ENCODE measurements around the gene ERG.

Gene ERG

DNA sequence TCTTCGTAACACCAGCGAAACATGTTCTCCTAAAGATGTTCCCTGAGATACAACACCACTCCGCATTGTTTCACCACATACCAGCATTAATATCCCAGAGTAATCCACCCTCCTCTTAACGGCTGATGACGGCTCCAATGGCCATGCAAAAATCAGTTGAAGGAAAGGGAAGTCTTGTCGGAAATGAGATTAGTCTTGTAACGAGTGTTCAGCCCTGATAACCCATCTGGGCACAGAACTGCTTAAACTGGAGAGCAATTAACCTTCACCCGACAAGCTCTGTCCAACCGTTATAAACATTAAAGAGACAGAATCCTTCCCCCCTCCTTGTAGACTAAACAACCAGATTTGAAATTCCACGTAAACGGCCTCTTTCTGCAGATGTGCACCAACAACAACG is 21.9 kb downstream of the ERG start:
- H3K4me1 Mint-ChIP-seq (ENCODE audit: low read depth), result peaks cover 84% of the 10 kb centered on the region
- H3K27me3 Mint-ChIP-seq, result peaks cover 13% of the 10 kb centered on the region
- H3K27ac Mint-ChIP-seq, result peak overlapping the region; percentile 14
- H3K36me3 Mint-ChIP-seq (ENCODE audit: low read depth), result no peaks in the 10 kb centered on the region
- peak overlapping the region; percentile 48 for H3K4me3 Mint-ChIP-seq
- intact Hi-C loops (cut with micrococcal nuclease), result no loop called here
- H3K9me3 Mint-ChIP-seq, result no peaks in the 10 kb centered on the region

DNA sequence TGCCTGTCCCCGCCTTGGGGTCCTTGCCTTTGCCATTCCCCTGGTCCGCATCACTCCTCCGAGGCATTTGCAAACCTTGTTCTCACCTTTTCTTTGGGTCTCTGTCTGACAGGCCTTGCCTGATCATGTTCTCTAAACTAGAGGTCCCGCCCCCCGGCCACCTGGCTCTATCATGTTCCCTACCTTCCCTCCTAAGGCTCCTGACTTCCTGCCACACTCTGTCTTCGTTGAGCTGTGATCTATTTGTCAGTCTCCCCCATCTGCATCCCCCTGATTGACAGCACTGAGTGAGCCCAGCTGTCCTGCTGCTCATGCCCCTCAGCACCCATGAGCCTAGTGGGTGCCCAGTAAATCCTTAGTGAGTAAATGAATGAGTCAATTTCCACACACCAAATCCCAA is 22.8 kb downstream of the ERG start:
- H3K27me3 Mint-ChIP-seq, result peaks cover 13% of the 10 kb centered on the region
- H3K4me1 Mint-ChIP-seq (ENCODE audit: low read depth), result peaks cover 93% of the 10 kb centered on the region
- H3K9me3 Mint-ChIP-seq, result no peaks in the 10 kb centered on the region
- H3K36me3 Mint-ChIP-seq (ENCODE audit: low read depth), result no peaks in the 10 kb centered on the region
- no peak overlapping the region for H3K4me3 Mint-ChIP-seq
- peak overlapping the region; percentile 14 for H3K27ac Mint-ChIP-seq
- intact Hi-C loops (cut with micrococcal nuclease), result no loop called here

DNA sequence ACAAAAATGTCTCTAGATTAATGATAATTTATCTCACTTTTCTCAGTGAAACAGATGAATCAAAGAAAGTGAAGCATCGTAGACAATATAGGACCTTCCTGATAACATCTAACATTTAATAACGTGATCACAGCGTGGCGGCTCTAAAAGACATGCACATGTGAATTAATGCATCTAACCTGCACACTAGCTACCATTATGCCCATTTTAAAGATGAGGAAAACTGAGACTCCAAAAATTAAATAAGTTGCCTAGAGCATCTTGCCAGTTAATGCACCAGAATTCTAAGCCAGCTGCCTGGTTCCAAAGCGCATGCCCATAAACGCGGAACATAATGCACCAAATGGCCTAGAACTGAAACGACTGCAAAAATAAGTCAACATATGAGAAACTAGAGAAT is 23.5 kb downstream of the ERG start:
- intact Hi-C loops (cut with micrococcal nuclease), result no loop called here
- H3K4me3 Mint-ChIP-seq, result no peak overlapping the region
- H3K36me3 Mint-ChIP-seq (ENCODE audit: low read depth), result no peaks in the 10 kb centered on the region
- peaks cover 88% of the 10 kb centered on the region for H3K4me1 Mint-ChIP-seq (ENCODE audit: low read depth)
- H3K27ac Mint-ChIP-seq, result no peak overlapping the region
- no peaks in the 10 kb centered on the region for H3K9me3 Mint-ChIP-seq
- peaks cover 13% of the 10 kb centered on the region for H3K27me3 Mint-ChIP-seq

DNA sequence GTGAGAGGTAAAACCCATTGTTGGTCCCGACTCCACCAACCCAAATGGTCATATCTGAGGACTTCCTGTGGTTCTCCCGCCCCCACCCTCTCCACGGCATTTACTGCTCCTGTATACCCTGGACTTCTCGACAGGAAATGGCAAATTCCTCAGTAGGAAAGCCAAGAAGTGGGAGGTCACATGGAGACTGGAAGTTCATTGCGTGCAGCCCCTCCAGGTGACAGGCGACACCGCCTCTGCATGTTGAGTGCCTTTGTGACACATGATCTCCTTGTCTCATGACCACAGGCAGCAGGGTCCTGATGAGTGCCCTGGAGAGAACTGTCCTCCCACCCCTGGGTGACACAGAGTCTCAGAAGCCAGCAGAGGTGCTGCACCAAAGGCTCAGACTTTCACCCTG is 24.2 kb downstream of the ERG start:
- no peak overlapping the region for H3K4me3 Mint-ChIP-seq
- no peaks in the 10 kb centered on the region for H3K36me3 Mint-ChIP-seq (ENCODE audit: low read depth)
- peaks cover 13% of the 10 kb centered on the region for H3K27me3 Mint-ChIP-seq
- H3K4me1 Mint-ChIP-seq (ENCODE audit: low read depth), result peaks cover 81% of the 10 kb centered on the region
- intact Hi-C loops (cut with micrococcal nuclease), result no loop called here
- H3K9me3 Mint-ChIP-seq, result no peaks in the 10 kb centered on the region
- no peak overlapping the region for H3K27ac Mint-ChIP-seq

DNA sequence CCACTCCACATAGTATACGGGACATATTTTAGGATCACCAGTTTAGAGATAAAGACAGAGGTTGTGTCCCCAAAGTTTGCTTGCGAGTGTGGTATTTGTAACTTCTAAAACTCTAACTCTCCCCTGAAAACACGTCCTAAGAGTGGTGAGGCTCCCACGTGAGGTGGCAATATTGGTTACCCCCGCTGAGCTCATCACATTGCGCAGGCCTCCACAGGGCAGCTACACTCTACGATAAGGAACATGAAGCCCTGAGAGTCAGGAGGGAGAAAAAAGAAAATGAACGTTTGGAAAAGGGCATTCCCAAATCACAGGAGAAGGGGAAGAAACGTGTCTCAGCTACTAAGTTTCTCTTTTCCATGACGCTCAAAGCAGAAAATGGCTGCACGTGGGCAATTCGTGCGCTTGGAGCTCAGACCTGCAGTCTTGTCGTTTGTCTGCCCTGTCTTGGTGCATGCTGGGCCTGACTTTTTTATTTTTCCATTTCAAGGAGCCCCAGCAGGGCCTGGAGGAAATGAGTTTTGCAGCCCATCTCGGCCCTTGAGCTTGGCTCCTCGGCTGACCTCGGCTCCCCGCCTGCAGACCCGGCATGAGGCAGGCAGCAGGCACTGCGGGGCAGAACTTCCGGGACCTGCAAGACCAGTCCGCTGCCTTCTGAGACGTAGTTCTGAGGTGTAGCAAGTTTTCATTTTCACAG is 25.7 kb downstream of the ERG start:
- Mint-ChIP-seq H3K9me3 (no peaks in the 10 kb centered on the region), H3K27ac (peak overlapping the region; percentile 77), H3K4me1 (ENCODE audit: low read depth) (peaks cover 75% of the 10 kb centered on the region), H3K27me3 (peaks cover 13% of the 10 kb centered on the region), H3K36me3 (ENCODE audit: low read depth) (no peaks in the 10 kb centered on the region), H3K4me3 (peak overlapping the region; percentile 56)
- intact Hi-C loops (cut with micrococcal nuclease), result no loop called here

DNA sequence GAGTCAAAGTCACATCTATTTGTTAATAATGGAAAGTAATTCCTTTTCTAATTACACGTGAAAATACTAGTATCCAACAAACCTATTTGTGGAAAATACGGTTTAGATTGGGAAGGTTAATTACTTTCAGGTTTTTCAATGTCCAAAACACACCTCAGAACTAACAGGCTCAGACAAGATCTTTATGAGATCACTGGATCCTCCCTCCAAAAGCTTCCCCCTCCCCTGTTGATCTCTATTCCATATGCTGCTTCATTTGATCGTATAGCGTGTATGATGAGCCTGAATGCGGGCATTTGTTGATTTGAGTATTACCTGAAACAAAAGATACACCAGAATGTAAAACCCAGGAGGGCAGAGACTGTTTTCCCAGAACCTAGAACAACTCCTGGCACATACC is 26.5 kb downstream of the ERG start:
- no peaks in the 10 kb centered on the region for H3K9me3 Mint-ChIP-seq
- no peak overlapping the region for H3K4me3 Mint-ChIP-seq
- peaks cover 73% of the 10 kb centered on the region for H3K4me1 Mint-ChIP-seq (ENCODE audit: low read depth)
- peaks cover 13% of the 10 kb centered on the region for H3K27me3 Mint-ChIP-seq
- H3K27ac Mint-ChIP-seq, result no peak overlapping the region
- intact Hi-C loops (cut with micrococcal nuclease), result no loop called here
- H3K36me3 Mint-ChIP-seq (ENCODE audit: low read depth), result no peaks in the 10 kb centered on the region

DNA sequence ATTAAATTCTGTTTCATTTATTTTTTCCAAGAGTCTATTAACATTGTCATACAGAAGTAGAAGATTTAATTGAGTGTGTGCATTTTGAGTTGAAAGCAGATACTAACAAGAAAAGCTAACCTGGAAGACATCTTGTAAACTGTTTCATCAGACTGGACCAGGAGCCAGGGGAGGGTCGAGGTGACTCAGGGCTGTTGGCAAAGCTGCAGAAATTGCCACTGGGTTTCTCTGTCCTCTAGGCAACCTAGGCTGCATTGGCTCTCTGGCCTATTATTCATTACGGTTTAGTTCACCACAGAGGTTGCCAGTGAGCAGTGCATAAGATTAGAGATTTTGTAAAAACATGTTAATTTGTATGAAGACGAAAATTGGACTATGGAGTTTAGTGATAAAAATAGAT is 27.5 kb downstream of the ERG start:
- H3K4me3 Mint-ChIP-seq, result no peak overlapping the region
- no peaks in the 10 kb centered on the region for H3K9me3 Mint-ChIP-seq
- H3K36me3 Mint-ChIP-seq (ENCODE audit: low read depth), result no peaks in the 10 kb centered on the region
- peaks cover 8% of the 10 kb centered on the region for H3K27me3 Mint-ChIP-seq
- peak overlapping the region; percentile 53 for H3K27ac Mint-ChIP-seq
- H3K4me1 Mint-ChIP-seq (ENCODE audit: low read depth), result peaks cover 63% of the 10 kb centered on the region
- intact Hi-C loops (cut with micrococcal nuclease), result no loop called here

DNA sequence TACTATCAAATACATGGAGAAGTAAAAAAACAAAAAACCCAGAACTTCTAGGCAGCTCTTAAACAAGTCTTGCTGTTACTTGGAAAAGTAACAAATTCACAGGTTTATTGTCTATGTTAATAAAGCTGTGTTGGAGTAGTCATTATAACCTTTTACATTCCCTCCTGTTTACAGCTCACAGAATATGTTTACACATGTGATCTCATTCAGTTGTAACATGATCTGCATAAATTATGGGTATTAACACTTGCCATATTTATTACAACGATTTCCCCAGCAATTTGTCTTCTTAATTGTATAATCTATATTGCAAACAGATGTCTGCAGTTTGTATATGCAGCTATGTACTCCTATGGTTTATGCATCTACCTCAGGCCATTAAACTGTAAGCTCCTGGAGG is 28.6 kb downstream of the ERG start:
- Mint-ChIP-seq H3K27me3 (peaks cover 2% of the 10 kb centered on the region), H3K36me3 (ENCODE audit: low read depth) (no peaks in the 10 kb centered on the region), H3K9me3 (no peaks in the 10 kb centered on the region), H3K4me1 (ENCODE audit: low read depth) (peaks cover 53% of the 10 kb centered on the region), H3K4me3 (no peak overlapping the region), H3K27ac (no peak overlapping the region)
- intact Hi-C loops (cut with micrococcal nuclease), result no loop called here

DNA sequence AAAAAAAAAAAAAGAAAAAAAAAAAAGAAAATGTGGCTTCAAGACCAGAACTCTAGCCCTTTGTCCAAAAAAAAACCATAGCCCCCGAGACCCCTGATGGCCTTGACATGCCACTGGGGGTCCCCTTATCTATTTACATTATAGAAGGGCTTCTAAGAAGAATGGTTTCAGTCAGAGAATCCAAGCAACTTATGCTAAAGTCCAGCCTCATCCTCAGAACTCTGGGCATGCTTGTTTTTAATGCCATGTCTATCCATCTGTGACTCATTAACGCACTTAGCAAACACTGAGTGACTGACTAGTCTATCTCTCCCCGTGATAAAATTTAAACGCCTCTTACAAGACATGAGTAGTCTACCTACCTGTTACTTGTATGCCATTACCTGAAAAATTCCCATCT is 29.3 kb downstream of the ERG start:
- Mint-ChIP-seq H3K4me3 (no peak overlapping the region), H3K27me3 (peaks cover 2% of the 10 kb centered on the region), H3K27ac (no peak overlapping the region), H3K9me3 (no peaks in the 10 kb centered on the region), H3K4me1 (ENCODE audit: low read depth) (peaks cover 47% of the 10 kb centered on the region), H3K36me3 (ENCODE audit: low read depth) (no peaks in the 10 kb centered on the region)
- intact Hi-C loops (cut with micrococcal nuclease), result no loop called here

DNA sequence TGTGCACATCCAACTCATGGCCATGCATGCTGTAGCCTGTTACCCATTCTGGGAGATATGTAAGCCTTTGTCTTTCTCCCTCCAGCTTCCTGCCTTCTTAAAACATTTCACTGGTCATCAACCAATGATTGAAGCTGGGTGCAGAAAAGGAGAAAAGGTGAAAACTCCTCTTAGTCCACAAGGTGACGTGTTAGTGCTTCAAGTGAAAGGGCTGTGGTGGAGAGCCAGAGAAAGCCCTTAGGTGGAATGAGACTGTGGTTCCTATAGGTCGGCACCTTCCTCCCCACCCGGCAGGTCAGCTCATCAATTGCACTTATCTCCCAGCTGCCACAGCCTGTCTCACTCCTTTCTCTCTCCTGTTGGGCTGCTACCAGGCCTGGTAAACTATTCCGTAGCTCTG is 30.4 kb downstream of the ERG start:
- Mint-ChIP-seq H3K36me3 (ENCODE audit: low read depth) (no peaks in the 10 kb centered on the region), H3K4me3 (no peak overlapping the region), H3K27me3 (peaks cover 2% of the 10 kb centered on the region), H3K4me1 (ENCODE audit: low read depth) (peaks cover 38% of the 10 kb centered on the region), H3K27ac (no peak overlapping the region), H3K9me3 (no peaks in the 10 kb centered on the region)
- intact Hi-C loops (cut with micrococcal nuclease), result no loop called here

DNA sequence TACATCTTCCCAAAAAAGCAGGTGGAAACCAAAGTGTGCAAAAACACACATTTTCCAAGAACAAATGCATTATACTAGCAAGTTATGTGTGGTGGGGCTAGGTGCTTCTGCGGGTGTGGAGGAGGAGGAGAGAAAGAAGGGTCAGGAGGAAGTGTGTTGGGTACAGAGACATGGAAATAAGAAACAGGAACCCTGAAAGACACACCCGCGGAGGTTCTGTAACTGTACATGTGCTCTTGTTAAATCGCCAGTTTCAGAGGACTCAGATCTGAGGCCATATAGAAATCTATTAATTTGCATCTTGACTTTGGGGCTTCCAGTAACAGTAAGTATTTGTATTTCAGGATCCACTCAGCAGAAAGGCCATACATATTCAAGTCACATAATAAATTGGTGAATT is 30.9 kb downstream of the ERG start:
- H3K4me1 Mint-ChIP-seq (ENCODE audit: low read depth), result peaks cover 32% of the 10 kb centered on the region
- H3K4me3 Mint-ChIP-seq, result peak overlapping the region; percentile 40
- intact Hi-C loops (cut with micrococcal nuclease), result no loop called here
- H3K9me3 Mint-ChIP-seq, result no peaks in the 10 kb centered on the region
- H3K36me3 Mint-ChIP-seq (ENCODE audit: low read depth), result no peaks in the 10 kb centered on the region
- peaks cover under 1% of the 10 kb centered on the region for H3K27me3 Mint-ChIP-seq
- H3K27ac Mint-ChIP-seq, result no peak overlapping the region

DNA sequence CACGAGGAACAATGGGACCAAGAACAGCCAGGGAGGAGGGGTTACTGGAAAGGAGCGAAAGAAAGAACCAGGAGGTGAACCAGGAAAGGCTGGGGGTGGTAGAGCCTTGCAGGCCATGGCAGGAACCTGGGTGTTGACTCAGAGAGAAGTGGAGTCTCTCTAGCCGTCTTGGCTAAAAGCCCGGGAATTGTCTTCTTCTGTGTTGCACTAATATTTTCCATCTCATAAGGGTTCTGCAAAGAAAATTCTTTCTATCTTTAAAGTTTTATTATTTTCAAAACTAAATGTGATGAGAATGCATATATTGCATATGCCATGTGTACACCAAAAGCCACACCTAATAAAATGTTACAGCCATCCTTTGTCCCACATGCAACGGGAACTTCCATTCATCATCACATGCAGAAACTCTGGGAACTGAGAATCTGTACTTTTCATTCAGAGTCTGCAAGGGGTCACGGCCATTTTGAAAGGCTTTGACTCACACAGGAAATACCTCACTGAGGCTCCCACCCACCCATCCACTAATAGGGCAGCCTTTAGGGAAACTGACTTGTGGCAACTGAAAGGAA is 38.0 kb downstream of the ERG start:
- Mint-ChIP-seq H3K4me1 (ENCODE audit: low read depth) (peaks cover 17% of the 10 kb centered on the region), H3K36me3 (ENCODE audit: low read depth) (no peaks in the 10 kb centered on the region), H3K4me3 (peak overlapping the region; percentile 5), H3K27ac (peak overlapping the region; percentile 80), H3K9me3 (no peaks in the 10 kb centered on the region), H3K27me3 (no peaks in the 10 kb centered on the region)
- intact Hi-C loops (cut with micrococcal nuclease), result no loop called here

DNA sequence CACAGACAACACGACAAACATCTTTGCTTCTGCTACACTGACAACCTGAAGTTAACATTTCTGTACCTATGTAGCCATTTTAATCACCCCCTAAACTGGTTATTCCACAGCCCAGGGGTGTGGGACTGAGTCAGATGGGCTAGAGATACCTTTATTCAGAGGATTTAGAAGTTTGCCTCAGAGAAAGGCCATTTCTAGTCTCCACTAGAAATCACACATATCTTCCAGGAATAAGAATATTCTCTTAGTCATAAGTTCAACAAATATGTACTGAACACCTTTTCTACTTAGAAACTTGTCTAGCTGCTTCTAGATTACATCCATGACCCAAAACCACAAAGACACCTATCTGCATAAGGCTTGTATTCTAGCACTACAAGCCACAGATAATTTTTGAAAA is 38.8 kb downstream of the ERG start:
- no peaks in the 10 kb centered on the region for H3K36me3 Mint-ChIP-seq (ENCODE audit: low read depth)
- H3K9me3 Mint-ChIP-seq, result no peaks in the 10 kb centered on the region
- no peaks in the 10 kb centered on the region for H3K27me3 Mint-ChIP-seq
- intact Hi-C loops (cut with micrococcal nuclease), result no loop called here
- no peak overlapping the region for H3K4me3 Mint-ChIP-seq
- H3K4me1 Mint-ChIP-seq (ENCODE audit: low read depth), result peaks cover 17% of the 10 kb centered on the region
- H3K27ac Mint-ChIP-seq, result peak overlapping the region; percentile 80

DNA sequence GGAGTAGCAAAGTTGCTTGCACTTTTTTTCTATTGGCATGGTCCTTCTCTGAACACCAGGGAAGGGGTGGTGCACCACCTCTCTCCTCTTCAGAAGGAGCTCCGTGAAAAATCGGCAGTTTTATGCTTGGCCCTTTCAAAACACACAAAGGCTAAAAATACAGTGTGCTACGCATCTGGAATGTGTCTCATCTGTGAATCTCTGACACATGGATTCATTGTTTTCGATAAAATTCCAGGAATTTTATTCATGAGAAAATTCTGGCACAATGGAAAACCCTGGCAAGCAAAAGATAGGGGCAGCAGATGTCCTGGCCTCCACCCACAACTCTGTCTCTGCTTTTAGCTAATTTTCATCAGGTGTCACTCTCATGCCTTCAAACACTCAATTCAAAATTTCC is 42.9 kb downstream of the ERG start:
- Mint-ChIP-seq H3K4me3 (no peak overlapping the region), H3K4me1 (ENCODE audit: low read depth) (peaks cover 7% of the 10 kb centered on the region), H3K9me3 (no peaks in the 10 kb centered on the region), H3K27ac (no peak overlapping the region), H3K36me3 (ENCODE audit: low read depth) (no peaks in the 10 kb centered on the region), H3K27me3 (no peaks in the 10 kb centered on the region)
- intact Hi-C loops (cut with micrococcal nuclease), result no loop called here

DNA sequence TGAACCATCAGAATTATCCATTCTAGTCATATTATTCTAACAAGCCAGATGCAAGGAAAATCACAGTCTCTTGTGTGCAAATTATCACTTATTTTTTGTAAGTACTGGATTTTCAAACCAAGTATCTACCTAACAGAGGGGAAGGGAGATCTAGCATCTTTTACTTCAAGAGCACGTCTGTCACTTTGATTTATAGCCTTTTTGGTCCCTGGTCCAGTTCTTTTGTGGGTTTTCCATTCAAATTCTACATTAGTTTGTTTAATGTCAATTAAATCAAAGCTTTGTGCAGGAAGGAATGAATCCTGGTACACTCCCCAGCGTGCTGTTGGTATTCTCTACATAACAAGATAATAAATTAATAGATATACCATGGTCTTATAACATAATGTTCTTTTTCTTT is 43.6 kb downstream of the ERG start:
- peaks cover 1% of the 10 kb centered on the region for H3K4me1 Mint-ChIP-seq (ENCODE audit: low read depth)
- H3K27me3 Mint-ChIP-seq, result no peaks in the 10 kb centered on the region
- intact Hi-C loops (cut with micrococcal nuclease), result no loop called here
- no peaks in the 10 kb centered on the region for H3K9me3 Mint-ChIP-seq
- no peak overlapping the region for H3K27ac Mint-ChIP-seq
- no peak overlapping the region for H3K4me3 Mint-ChIP-seq
- no peaks in the 10 kb centered on the region for H3K36me3 Mint-ChIP-seq (ENCODE audit: low read depth)
